Measurements from ENCODE around the gene TMEM97.
"Not testable (repeated sequence)": the region's sequence is repeated elsewhere in the genome, so short reads cannot be mapped to it uniquely, and the experiment has no call there.

TMEM97 gene

GRCh38 chr17:28318759-28319597 is at the start of gene TMEM97:
Gene TMEM97 (plus strand): TSS chr17:28319200. CDS start chr17:28319240, 40 bp downstream.
- peak; percentile 98 to 99 (median 99) for DNase-seq

- DNase-seq: no peak
These were observed 48.9 kb upstream of the TMEM97 start for GRCh38 chr17:28270055-28270454.

- DNase-seq: no peak
These were observed 48.1 kb upstream of the TMEM97 start for GRCh38 chr17:28270926-28271325.

GRCh38 chr17:28271431-28271830 is 47.6 kb upstream of the TMEM97 start:
- no peak for DNase-seq

- DNase-seq: no peak
These were observed 46.8 kb upstream of the TMEM97 start for GRCh38 chr17:28272166-28272565.

GRCh38 chr17:28273341-28273740 is 45.7 kb upstream of the TMEM97 start:
- DNase-seq: not testable (repeated sequence)

- DNase-seq: no peak
These were observed 44.3 kb upstream of the TMEM97 start for GRCh38 chr17:28274591-28275265.

- no peak for DNase-seq
These were observed 43.0 kb upstream of the TMEM97 start for GRCh38 chr17:28276011-28276410.

GRCh38 chr17:28279411-28279810 is 39.6 kb upstream of the TMEM97 start:
- no peak for DNase-seq

- DNase-seq: no peak
These were observed 38.2 kb upstream of the TMEM97 start for GRCh38 chr17:28280826-28281225.

GRCh38 chr17:28282596-28282995 is 36.4 kb upstream of the TMEM97 start:
- no peak for DNase-seq

- no peak for DNase-seq
These were observed 33.0 kb upstream of the TMEM97 start for GRCh38 chr17:28285965-28286364.

- DNase-seq: no peak
These were observed 28.3 kb upstream of the TMEM97 start for GRCh38 chr17:28290703-28291102.

GRCh38 chr17:28291780-28292330 is 27.1 kb upstream of the TMEM97 start:
- DNase-seq: no peak

- not testable (repeated sequence) for DNase-seq
These were observed 26.1 kb upstream of the TMEM97 start for GRCh38 chr17:28292878-28293277.

GRCh38 chr17:28293994-28294393 is 25.0 kb upstream of the TMEM97 start:
- peak in 2 of 3 donors; percentile 7 to 31 for DNase-seq

GRCh38 chr17:28295677-28296578 is 23.1 kb upstream of the TMEM97 start:
- DNase-seq: no peak

- DNase-seq: no peak
These were observed 20.6 kb upstream of the TMEM97 start for GRCh38 chr17:28298449-28298848.

- no peak for DNase-seq
These were observed 12.0 kb upstream of the TMEM97 start for GRCh38 chr17:28306954-28307401.

GRCh38 chr17:28313841-28314240 is 5.2 kb upstream of the TMEM97 start:
- no peak for DNase-seq

GRCh38 chr17:28315846-28316705 is 2.9 kb upstream of the TMEM97 start:
- DNase-seq: no peak
